A673 (cell line): ENCODE results near the gene SYVN1.

Experiments used
- EZH2 ChIP-seq: fragments of 200-600 bp; sonication (generic); IDR thresholded peaks from 2 replicates; pipeline ENCODE4 v1.6.1; 2017; ENCODE audit warnings: borderline replicate concordance, low read depth, mild to moderate bottlenecking, mixed read lengths, antibody characterized with exemption, low read length; ENCODE audit not compliant: poor library complexity, severe bottlenecking
- TF ChIP-seq, protein P1 (sequence below): fragments of 300-800, 200-600 bp; sonication (generic); conservative IDR thresholded peaks from 2 replicates; pipeline ENCODE4 v1.5.1; 2017; ENCODE audit warnings: low read depth, mild to moderate bottlenecking, antibody characterized with exemption, low read length, moderate library complexity, mixed read lengths

- TF ChIP-seq, protein P1, sequence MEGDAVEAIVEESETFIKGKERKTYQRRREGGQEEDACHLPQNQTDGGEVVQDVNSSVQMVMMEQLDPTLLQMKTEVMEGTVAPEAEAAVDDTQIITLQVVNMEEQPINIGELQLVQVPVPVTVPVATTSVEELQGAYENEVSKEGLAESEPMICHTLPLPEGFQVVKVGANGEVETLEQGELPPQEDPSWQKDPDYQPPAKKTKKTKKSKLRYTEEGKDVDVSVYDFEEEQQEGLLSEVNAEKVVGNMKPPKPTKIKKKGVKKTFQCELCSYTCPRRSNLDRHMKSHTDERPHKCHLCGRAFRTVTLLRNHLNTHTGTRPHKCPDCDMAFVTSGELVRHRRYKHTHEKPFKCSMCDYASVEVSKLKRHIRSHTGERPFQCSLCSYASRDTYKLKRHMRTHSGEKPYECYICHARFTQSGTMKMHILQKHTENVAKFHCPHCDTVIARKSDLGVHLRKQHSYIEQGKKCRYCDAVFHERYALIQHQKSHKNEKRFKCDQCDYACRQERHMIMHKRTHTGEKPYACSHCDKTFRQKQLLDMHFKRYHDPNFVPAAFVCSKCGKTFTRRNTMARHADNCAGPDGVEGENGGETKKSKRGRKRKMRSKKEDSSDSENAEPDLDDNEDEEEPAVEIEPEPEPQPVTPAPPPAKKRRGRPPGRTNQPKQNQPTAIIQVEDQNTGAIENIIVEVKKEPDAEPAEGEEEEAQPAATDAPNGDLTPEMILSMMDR, result no peak
- no peak for TF ChIP-seq EZH2
Observed at GRCh38 chr11:65126624-65127274, 7.6 kb downstream of the SYVN1 start.
